SKM-1 (cell line): ENCODE measurements around the gene USP9Y.

Experiments
- DNase-seq: peaks from one replicate; lab custom pipeline; 2025; ENCODE audit not compliant: unreplicated experiment; lab: John Stamatoyannopoulos, UW

Gene USP9Y

GRCh38 chrY:12756021-12756420 lies 55.0 kb downstream of the USP9Y start:
- no peak for DNase-seq

- no peak for DNase-seq
These were observed 64.9 kb downstream of the USP9Y start for GRCh38 chrY:12765976-12766375.

- no peak for DNase-seq
These were observed 83.5 kb downstream of the USP9Y start for GRCh38 chrY:12784521-12784920.

- no peak for DNase-seq
These were observed 93.0 kb downstream of the USP9Y start for GRCh38 chrY:12793999-12794398.

- no peak for DNase-seq
These were observed 107.0 kb downstream of the USP9Y start for GRCh38 chrY:12808046-12808445.

- DNase-seq: peak; percentile 0
These were observed 108.0 kb downstream of the USP9Y start for GRCh38 chrY:12809034-12809433.

GRCh38 chrY:12823408-12823807 lies 122.4 kb downstream of the USP9Y start:
- DNase-seq: no peak

GRCh38 chrY:12826791-12827190 lies 125.8 kb downstream of the USP9Y start:
- no peak for DNase-seq

GRCh38 chrY:12833284-12833683 lies 132.3 kb downstream of the USP9Y start:
- no peak for DNase-seq

GRCh38 chrY:12837550-12837949 lies 136.5 kb downstream of the USP9Y start:
- DNase-seq: no peak

GRCh38 chrY:12841368-12841767 lies 140.3 kb downstream of the USP9Y start:
- no peak for DNase-seq

- no peak for DNase-seq
These were observed 145.8 kb downstream of the USP9Y start for GRCh38 chrY:12846793-12847192.

GRCh38 chrY:12855791-12856275 lies 154.8 kb downstream of the USP9Y start:
- DNase-seq: no peak

- DNase-seq: no peak
These were observed 166.9 kb downstream of the USP9Y start for GRCh38 chrY:12867960-12868359.

GRCh38 chrY:12896973-12897372 lies 195.9 kb downstream of the USP9Y start:
- DNase-seq: no peak

GRCh38 chrY:12898604-12899003 lies 197.6 kb downstream of the USP9Y start:
- DNase-seq: no peak

GRCh38 chrY:12904618-12905516 lies 203.8 kb downstream of the USP9Y start, which contains the start of gene DDX3Y:
Gene DDX3Y (plus strand): TSS chrY:12904868. CDS start chrY:12904937, 69 bp downstream.
- peak; percentile 77 for DNase-seq

- DNase-seq: peak; percentile 2
These were observed 204.5 kb downstream of the USP9Y start for GRCh38 chrY:12905517-12905872.

- no peak for DNase-seq
These were observed 204.9 kb downstream of the USP9Y start for GRCh38 chrY:12905895-12906294.
